ENCODE measurements around the gene CRB1.

The CRB1 gene

DNA sequence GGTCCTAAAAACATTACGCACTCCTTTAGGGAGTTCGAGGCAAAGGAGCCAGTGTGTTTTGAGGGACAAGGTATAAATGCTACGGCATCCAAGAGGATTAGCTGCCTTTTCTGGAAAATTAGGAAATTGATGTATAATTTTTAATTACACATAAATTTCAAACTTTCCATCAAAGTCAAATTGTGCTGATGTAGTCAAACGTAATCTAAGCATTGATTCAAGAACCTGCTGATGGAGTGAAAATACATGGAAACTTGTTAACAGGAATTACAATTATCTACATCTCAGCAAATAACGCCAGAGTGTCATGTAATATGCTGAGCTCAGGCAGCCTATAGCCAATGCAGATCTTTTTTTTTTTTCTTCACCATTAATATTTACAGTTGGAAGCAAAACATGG, 194.5 kb downstream of the CRB1 start:
- Histone ChIP-seq H2AFZ (ENCODE audit: low read depth, low read length) (no peak overlapping the region), H3K36me3 (ENCODE audit: insufficient read depth, low read length) (no peaks in the 10 kb centered on the region)
- no peak for DNase-seq

DNA sequence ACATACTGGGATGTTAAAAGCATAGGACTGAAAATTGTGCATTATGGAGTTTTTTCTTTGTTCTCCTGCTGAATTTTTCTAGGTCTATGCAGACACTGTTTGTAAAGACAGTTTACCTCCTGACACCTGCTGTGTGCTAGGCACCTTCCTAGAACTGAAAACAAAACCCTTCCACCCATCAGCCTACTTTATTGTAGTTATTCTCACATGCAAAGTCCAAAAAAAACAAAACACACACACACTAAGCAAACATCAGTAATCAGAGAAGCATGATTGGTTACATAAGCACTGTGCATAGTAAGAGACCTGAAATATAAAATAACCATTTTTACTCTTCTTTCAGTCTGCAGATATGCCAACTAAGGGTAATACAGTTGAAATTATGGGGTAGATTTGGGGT, 195.1 kb downstream of the CRB1 start:
- Histone ChIP-seq H3K27me3 (ENCODE audit: insufficient read depth, low read length, poor library complexity) (no peaks in the 10 kb centered on the region), H3K4me2 (ENCODE audit: insufficient read depth, low read length) (no peak overlapping the region), H3K4me3 (ENCODE audit: low read depth in 1 of 2, low read length in 2 of 2) (no peak overlapping the region)

More for the DNA sequence above, 194.5 kb downstream of the CRB1 start:
- H3K4me1 ChIP-seq (ENCODE audit: insufficient read depth, low read length): no peaks in the 10 kb centered on the region
- H3K4me2 ChIP-seq (ENCODE audit: insufficient read depth, low read length): no peak overlapping the region
- no peak for ATAC-seq (ENCODE audit: insufficient read depth, low read depth)
- H3K27ac ChIP-seq (ENCODE audit: low read length): no peak overlapping the region
- no peaks in the 10 kb centered on the region for H3K27me3 ChIP-seq (ENCODE audit: insufficient read depth, low read length, poor library complexity)
- H3K79me2 ChIP-seq (ENCODE audit: insufficient read depth, low read length): no peaks in the 10 kb centered on the region
- H3K4me3 ChIP-seq (ENCODE audit: low read depth in 1 of 2, low read length in 2 of 2): no peak overlapping the region
- H3K9ac ChIP-seq (ENCODE audit: low read depth, low read length): no peak overlapping the region
- no peak for TF ChIP-seq EZH2 (IDR thresholded peaks at IDR 0.05; ENCODE audit: borderline replicate concordance, low read depth, low read length, severe bottlenecking)
- TF ChIP-seq, protein P1, sequence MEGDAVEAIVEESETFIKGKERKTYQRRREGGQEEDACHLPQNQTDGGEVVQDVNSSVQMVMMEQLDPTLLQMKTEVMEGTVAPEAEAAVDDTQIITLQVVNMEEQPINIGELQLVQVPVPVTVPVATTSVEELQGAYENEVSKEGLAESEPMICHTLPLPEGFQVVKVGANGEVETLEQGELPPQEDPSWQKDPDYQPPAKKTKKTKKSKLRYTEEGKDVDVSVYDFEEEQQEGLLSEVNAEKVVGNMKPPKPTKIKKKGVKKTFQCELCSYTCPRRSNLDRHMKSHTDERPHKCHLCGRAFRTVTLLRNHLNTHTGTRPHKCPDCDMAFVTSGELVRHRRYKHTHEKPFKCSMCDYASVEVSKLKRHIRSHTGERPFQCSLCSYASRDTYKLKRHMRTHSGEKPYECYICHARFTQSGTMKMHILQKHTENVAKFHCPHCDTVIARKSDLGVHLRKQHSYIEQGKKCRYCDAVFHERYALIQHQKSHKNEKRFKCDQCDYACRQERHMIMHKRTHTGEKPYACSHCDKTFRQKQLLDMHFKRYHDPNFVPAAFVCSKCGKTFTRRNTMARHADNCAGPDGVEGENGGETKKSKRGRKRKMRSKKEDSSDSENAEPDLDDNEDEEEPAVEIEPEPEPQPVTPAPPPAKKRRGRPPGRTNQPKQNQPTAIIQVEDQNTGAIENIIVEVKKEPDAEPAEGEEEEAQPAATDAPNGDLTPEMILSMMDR (IDR thresholded peaks at IDR 0.05; ENCODE audit: borderline replicate concordance, extremely low read depth, low read length, poor library complexity, severe bottlenecking): no peak
- no peaks in the 10 kb centered on the region for H3K9me3 ChIP-seq (ENCODE audit: insufficient read depth, low read length, severe bottlenecking)
- no peaks in the 10 kb centered on the region for H4K20me1 ChIP-seq (ENCODE audit: insufficient read depth, low read length)

DNA sequence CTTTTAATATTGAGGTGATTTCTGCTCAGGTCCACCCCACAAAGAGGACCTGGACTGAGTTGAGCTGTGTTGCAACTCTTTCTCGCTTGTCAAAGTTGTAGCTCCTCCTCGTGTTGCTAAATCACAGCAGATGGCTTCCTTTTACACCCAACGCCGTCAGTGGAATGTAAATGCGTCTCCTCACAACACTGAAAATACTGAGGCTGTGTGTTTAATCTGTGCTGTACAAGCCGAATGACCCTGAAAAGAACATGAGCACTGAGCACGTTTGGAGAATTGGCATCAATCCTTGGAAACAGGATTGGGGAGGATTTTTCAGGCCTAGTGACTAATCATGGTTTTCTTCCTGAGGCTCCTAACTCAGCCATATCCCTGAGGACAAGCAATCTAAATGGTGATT, 196.0 kb downstream of the CRB1 start:
- ATAC-seq (ENCODE audit: insufficient read depth, low read depth): no peak
- no peaks in the 10 kb centered on the region for H3K27me3 ChIP-seq (ENCODE audit: insufficient read depth, low read length, poor library complexity)
- DNase-seq: no peak
- H3K4me2 ChIP-seq (ENCODE audit: insufficient read depth, low read length): no peak overlapping the region
- H3K4me3 ChIP-seq (ENCODE audit: low read depth in 1 of 2, low read length in 2 of 2): no peak overlapping the region
- TF ChIP-seq, protein P1 (IDR thresholded peaks at IDR 0.05; ENCODE audit: borderline replicate concordance, extremely low read depth, low read length, poor library complexity, severe bottlenecking): no peak
- no peak for TF ChIP-seq EZH2 (IDR thresholded peaks at IDR 0.05; ENCODE audit: borderline replicate concordance, low read depth, low read length, severe bottlenecking)
- H3K9ac ChIP-seq (ENCODE audit: low read depth, low read length): no peak overlapping the region
- H3K36me3 ChIP-seq (ENCODE audit: insufficient read depth, low read length): no peaks in the 10 kb centered on the region
- H2AFZ ChIP-seq (ENCODE audit: low read depth, low read length): no peak overlapping the region
- no peaks in the 10 kb centered on the region for H3K79me2 ChIP-seq (ENCODE audit: insufficient read depth, low read length)
- no peaks in the 10 kb centered on the region for H4K20me1 ChIP-seq (ENCODE audit: insufficient read depth, low read length)
- H3K4me1 ChIP-seq (ENCODE audit: insufficient read depth, low read length): no peaks in the 10 kb centered on the region
- no peak overlapping the region for H3K27ac ChIP-seq (ENCODE audit: low read length)
- H3K9me3 ChIP-seq (ENCODE audit: insufficient read depth, low read length, severe bottlenecking): no peaks in the 10 kb centered on the region

More for the DNA sequence above, 195.1 kb downstream of the CRB1 start:
- no peak overlapping the region for H3K27ac ChIP-seq (ENCODE audit: low read length)
- no peaks in the 10 kb centered on the region for H3K4me1 ChIP-seq (ENCODE audit: insufficient read depth, low read length)
- no peak for ATAC-seq (ENCODE audit: insufficient read depth, low read depth)
- H4K20me1 ChIP-seq (ENCODE audit: insufficient read depth, low read length): no peaks in the 10 kb centered on the region
- H3K36me3 ChIP-seq (ENCODE audit: insufficient read depth, low read length): no peaks in the 10 kb centered on the region
- no peaks in the 10 kb centered on the region for H3K79me2 ChIP-seq (ENCODE audit: insufficient read depth, low read length)
- DNase-seq: no peak
- H3K9ac ChIP-seq (ENCODE audit: low read depth, low read length): no peak overlapping the region
- H2AFZ ChIP-seq (ENCODE audit: low read depth, low read length): no peak overlapping the region
- H3K9me3 ChIP-seq (ENCODE audit: insufficient read depth, low read length, severe bottlenecking): no peaks in the 10 kb centered on the region
- TF ChIP-seq, protein P1 (IDR thresholded peaks at IDR 0.05; ENCODE audit: borderline replicate concordance, extremely low read depth, low read length, poor library complexity, severe bottlenecking): no peak
- no peak for TF ChIP-seq EZH2 (IDR thresholded peaks at IDR 0.05; ENCODE audit: borderline replicate concordance, low read depth, low read length, severe bottlenecking)
